GM21526 (cell line): ENCODE measurements around the gene CRHR1.
"Not testable (repeated sequence)": the region's sequence is repeated elsewhere in the genome, so short reads cannot be mapped to it uniquely, and the experiment has no call there.

Source experiments
- ATAC-seq: cut with Tn5 transposase; IDR thresholded peaks from one replicate; pipeline ENCODE4 v1.9.1; 2021; ENCODE audit warnings: moderate library complexity; ENCODE audit not compliant: unreplicated experiment, low FRiP score

CRHR1 gene

DNA sequence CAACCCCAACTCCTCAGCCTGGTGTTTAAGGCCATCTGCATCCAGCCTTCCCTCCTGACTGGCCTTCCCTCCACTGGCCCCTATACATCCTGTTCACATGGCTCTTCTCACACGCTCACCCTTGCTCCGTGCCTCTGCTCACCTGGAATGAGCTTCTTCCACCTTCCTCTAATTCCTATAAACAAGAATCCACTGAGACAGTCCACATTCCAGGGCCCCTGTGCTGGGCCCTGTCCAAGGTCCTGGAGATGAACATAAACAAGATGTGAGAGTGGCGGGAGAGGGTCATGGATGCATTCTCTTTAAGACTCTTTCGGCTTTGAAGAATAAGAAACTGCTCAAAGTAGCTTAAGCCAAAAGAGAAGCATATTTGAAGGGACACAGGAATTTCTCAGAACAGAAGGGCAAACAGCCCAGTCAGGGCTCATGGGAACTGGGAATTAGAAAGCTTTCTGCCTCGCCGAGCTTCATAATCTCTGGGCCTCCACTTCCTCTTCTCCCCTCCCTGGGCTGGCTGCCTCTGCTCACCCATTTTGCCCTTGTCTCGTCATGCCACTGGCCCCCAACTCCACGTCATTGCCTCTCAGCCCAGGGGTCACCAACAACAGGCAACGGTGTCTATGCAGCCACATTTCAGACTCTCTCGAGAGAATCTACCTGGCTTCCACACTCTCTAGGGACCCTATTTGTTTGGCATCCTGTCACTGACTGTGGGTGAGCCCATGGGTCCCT is 74.0 kb downstream of the CRHR1 start:
- no peak for ATAC-seq

DNA sequence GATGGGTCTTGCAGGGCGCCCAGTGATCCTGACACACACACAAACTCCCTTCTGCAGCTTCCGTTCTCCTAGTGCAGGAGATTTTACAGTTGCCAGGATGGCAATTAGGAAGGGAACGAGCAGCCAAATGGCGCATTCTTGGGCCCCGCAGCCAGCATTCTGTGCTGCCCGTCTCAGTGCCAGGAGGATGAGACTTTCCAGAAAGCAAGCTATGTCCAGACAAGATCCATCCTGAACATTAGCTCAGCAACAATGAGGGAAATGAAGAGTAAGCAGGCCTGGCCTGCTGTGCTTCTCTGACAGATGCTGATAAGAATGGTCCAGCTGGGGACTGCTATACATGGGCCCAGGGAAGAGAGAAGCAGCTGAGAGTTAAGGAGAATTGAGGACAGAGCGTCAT is 77.0 kb downstream of the CRHR1 start:
- no peak for ATAC-seq

DNA sequence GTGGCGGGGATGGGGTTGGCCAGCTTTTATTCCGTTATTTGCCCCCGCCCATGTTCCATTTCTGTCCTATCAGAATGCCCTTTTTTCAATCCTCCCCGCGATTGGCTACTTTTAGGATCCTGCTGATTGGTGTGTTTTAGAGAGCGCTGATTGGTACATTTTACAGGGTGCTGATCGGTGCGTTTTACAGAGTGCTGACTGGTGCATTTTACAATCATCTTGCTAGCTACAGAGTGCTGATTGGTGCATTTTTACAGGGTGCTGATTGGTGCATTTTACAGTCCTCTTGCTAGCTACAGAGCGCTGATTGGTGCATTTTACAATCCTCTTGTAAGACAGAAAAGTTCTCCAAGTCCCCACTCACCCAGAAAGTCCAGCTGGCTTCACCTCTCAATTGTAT is 78.0 kb downstream of the CRHR1 start:
- not testable (repeated sequence) for ATAC-seq

DNA sequence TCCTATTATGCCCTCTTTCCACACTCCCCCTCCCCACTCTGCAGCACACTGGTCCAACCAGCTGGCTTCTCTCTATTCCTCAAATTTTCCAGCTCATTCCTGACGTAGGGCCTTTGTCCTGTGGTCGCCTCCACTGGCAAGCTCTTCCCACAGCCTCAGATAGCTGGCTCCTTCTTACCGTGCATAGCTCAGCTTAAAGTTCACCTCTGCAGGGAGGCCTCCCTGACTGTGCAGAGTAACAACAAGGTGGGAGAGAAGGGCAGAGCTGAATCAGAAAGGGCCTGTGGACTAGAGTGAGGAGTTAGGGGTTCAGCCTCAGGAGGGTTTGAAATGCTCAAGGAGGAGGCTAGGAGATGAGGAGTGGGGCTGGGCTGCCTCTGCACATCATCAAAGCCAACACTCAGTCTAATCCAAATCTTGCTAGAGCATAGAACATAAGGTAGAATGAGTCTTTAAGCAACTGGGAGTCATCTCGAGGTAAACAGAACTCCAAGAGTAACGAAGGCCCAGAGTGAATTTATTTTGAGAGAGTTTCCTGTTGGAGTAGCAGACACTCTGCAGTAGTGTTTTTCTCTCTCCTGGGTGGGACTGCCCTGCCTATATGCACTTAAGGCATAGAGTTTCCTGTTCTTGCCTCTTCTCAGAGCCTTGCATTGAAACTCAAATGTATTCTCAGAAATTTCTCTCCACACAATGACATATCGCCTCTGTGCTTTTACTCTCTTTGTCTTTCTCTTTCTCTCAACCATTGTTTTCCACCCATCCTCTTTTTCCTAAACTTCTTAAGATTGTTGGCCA is 79.9 kb downstream of the CRHR1 start:
- ATAC-seq, result no peak

DNA sequence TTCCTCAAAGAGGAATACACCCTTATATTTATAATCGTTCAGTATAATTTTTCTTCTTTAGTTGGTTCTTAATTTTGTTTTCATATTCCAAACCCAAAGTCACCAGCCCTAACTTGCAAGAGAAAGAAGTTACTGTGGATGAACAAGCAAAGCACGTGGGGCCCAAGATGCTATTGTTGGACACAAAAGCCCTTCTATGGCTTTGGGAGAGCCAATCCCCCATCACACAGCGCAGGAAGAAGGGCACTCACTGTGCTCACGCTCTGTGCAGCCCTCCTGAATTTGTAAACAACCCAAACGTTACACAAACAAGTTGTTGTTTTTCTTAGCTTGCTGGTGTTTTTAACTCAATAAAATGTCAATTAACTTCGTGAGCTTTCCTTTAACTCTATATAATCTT is 83.1 kb downstream of the CRHR1 start:
- ATAC-seq, result no peak

DNA sequence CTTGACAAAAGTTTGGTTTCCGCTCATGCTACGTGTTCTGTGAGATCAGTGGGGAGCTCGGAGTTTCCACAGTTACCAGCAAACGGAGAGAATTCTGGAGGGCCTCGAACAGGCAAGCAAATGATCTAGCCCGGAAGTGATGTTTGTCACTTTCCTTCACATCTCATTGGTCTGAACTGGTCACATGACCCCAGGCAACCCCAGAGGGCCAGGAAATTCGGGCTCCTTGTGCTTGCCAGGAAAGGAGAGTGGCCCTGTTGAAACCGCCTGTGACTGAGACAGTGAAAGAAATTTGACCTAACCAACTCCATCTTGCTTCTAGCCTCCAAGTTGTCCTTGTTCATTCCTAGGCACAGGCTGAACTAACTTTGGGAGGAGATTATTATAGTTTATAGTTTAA is 83.6 kb downstream of the CRHR1 start:
- ATAC-seq, result no peak

DNA sequence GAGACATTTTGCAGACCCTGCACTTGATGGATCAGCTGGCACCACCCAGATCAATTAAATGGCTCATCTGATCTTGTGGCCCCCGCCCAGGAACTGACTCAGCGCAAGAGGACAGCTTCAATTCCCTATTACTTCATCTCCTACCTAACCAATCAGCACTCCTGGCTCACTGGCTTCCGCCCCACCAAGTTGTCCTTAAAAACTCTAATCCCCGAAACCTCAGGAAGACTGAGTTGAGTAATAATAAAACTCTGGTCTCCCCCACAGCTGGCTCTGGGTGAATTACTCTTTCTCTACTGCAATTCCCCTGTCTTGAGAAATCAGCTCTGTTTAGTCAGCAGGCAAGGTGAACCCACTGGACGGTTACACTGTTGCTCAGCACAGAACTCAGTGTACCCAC is 84.2 kb downstream of the CRHR1 start:
- no peak for ATAC-seq

DNA sequence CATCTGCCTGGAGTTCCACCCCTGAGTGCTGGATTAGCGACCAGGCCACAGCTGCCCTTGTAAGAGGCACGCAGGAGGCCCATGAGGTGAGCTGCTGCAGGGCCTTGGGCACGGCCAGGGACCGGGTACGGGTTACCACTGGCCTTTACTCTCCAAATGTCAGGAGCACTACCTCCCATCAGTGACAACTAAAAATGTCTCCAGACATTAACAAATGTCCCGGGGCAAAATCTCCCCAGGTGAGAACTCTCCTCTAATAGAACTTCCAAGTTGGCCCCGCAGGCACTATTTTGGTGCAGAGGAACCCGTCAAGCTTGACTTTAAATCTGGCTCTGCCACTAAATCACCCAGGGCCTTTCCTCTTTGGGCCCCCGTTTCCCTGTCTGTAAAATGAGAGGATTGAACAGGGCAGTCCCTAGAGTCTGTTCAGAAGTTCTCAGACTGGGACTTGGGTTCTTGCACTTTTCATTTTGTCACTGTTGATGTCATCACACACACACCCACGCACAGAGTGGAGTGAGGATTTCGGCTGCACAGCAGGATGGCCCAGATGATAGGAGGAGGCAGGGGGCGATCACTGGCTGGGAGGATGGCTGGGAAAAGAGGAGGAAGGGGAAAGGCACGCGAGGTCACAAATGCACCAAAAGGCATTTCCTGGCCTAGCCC is 85.7 kb downstream of the CRHR1 start:
- ATAC-seq, result no peak

DNA sequence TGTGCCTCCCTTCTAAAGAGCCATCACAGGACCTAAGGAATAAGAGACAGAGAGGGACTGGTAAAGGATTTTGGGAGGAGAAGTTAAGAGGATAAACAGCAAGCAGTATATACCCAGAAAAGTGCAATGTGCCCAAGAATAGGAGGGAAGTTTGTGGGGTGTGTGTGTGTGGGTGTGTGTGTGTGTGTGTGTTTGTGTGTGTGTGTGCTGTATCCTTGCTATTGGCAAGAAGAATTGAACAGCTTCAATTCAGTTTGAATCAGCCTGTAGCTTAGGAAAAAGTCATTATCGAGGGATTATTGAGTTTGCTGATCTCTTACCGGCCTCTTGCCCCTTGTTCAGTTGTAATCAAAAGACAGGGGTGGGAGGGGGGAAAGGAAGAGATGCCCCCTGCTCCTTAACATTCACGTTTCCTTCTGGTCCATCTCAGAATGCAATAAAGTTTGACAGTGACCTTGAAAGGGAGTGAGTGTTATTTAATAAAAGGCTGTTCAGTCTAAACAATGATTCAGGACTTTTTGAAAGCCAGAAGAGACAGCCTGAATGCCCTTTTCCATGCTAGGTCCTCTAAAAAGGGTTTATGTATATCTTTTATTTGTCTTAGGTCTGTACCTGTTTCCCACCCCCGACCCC is 86.3 kb downstream of the CRHR1 start:
- no peak for ATAC-seq

DNA sequence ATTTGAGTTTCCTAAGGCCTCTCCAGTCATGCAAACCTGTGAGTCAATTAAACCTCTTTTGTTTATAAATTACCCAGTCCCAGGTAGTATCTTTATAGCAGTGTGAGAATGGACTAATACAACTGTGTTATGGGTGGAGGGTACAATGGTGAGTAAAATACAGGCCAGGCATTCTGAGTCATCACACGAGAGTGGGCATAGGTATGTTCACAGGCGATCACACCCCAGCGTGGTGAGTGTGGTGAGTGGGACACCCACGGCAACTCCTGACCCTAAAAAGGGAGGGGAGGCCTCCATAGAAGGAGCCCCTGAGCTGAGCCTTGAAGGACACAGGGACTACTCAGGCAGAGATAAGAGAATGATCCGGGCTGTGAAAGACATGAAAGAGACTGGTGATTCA is 87.6 kb downstream of the CRHR1 start:
- no peak for ATAC-seq

DNA sequence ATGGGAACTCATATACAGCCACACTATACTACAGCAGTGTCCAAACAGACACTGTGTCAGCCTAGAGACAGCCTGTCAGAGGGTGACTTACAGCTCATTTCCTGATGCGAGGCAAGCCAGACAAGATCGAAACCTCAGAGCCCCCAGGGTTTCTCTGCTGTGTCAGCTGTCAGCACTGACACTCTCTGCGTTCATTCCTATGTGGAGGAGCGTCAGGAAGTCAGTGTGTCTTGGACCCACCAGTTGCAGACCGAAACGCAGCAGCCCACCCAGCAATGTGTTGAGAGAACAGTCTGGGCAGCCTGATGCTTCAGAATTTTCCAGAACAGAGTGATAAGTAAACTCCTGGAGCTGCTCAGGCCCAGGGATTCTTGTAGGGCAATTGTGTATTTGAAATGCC is 89.6 kb downstream of the CRHR1 start:
- ATAC-seq, result no peak

DNA sequence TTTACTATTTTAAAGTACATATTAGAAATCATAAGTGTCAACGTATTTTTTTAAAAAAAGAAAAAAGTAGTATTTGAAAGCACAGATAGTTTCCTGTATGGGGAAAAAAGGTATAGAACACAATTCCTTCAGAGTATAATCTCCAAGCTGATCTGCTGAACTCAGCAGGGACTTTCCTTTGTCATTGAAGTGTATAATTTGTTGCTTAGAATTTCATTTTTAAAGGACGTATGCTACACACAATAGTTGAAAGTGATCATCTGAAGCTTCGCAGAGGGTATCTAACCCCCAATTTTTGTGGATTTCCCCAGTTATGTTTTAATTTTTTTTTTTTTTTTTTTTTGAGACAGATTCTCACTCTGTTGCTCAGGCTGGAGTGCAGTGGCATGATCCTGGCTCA is 90.0 kb downstream of the CRHR1 start:
- no peak for ATAC-seq

DNA sequence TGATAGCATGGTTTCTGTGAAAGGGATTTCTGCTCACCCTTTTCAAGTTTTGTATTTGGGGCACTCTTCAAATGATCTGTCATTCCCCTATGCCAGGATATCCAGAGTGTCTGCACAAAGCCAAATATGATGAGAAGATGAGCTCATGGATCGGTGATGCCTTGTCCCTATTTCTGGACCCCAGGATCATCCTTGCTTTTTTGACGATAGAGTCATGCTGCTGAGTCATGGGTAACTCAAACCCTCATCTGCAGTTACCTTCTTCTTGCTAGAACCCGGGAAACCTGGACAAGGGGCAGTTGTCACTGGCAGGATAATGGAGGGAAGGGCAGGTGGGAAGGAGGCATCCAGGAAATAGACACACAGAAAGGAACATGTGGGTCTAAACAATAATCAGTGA is 92.4 kb downstream of the CRHR1 start:
- ATAC-seq, result no peak

DNA sequence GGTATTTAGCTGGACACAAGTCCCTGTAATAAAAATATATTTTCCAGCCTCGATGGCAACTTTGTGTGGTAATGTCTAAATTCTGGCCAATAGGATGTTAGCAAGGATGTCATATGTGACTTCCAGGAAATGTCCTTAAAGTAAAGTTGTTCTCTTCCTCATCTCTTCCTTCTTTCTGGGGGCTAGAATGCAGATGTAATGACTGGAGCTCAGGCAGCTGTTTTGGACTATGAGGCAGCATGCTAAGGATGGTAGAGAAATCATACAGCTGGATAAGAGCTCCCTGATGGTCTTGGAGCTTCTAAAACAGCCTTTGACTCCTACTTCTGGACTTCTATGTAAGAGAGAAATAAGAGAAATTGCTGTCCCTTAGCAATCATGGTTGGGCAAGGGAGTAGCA is 93.3 kb downstream of the CRHR1 start:
- no peak for ATAC-seq

DNA sequence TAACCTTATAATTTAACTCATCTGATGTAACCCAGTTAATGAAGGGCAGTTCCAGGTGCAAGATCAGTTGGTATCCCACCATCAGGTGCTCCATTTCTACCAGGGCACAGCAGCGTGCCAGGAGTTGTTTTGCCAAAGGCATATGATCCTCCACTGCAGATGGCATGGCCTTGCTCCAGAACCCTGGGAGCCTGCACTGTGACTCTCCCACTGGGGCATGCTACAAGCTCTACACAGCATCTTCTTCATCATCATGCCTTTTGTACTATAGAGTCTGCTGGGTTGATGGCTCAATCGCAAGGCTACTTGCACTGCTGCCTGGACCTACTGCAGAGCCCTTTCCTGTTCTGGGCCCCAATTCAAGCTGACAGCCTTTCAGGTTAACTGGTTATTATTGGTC is 98.9 kb downstream of the CRHR1 start:
- ATAC-seq, result no peak
